Erythroblast (primary cell): ENCODE data around the gene PHLPP2.

Experiments used
- GATA1 ChIP-seq: IDR thresholded peaks from 2 replicates; pipeline ENCODE4 v1.6.1; 2011; ENCODE audit warnings: low read depth, mild to moderate bottlenecking, control low read depth, low read length, moderate library complexity
- POLR2A ChIP-seq: IDR thresholded peaks from 2 replicates; pipeline ENCODE4 v1.6.1; 2011; ENCODE audit warnings: mild to moderate bottlenecking, low read length

DNA sequence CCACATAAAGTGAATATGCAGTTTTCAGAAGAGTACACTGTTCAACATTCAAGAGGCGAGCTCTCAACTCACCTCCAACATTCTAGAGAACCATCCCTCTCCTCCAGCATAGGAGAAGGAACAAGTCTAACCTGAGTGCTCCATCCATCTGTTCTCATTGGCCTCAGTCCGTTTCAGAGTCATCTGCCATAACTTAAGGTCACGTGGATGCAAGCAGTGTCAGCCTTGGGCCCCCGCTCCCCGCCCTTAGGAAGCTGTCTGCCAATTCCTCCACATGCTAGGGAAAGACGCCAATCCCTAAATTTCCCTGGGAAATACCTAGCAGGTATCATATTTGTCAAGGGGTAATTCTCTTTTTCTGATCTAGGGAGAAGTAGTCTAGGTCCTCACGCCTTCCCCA is 77.1 kb downstream of the PHLPP2 start:
- TF ChIP-seq POLR2A (no peak), GATA1 (no peak)
